Spleen (tissue), 11 donors: ENCODE data around the gene PCSK4. TPM values are rescaled to one million over a fixed set of nuclear protein-coding genes. Genes with fewer than 3 reads are reported as not detected.

Experiments used
- DNase-seq: peaks from one replicate; pipeline ENCODE4 v3.0.0-alpha.2; 2020
- H3K27ac ChIP-seq, 8 donors: fragments of 200-600 bp; sonication (generic) in 7 of 8; 1 replicate in 4 of 8; 2 replicates in 4 of 8; pipeline versions ENCODE4 v1.5.0 to v1.8.0; 2016 to 2021; ENCODE audit warnings: inconsistent platforms in 4 of 8, mild to moderate bottlenecking in 4 of 8, moderate library complexity in 1 of 8
- H3K27me3 ChIP-seq, 7 donors: fragments of 200-600 bp; sonication (generic) in 6 of 7; replicated peaks in 1 of 7; 1 replicate in 4 of 7; 2 replicates in 3 of 7; pipeline versions ENCODE4 v1.5.0 to v1.8.0; 2016 to 2021; ENCODE audit warnings: inconsistent platforms in 3 of 7, mild to moderate bottlenecking in 1 of 7
- H3K36me3 ChIP-seq, 6 donors: fragments of 200-600 bp; sonication (generic) in 5 of 6; 1 replicate in 4 of 6; 2 replicates in 2 of 6; pipeline versions ENCODE4 v1.5.0 to v1.8.0; 2016 to 2021; ENCODE audit warnings: inconsistent platforms in 2 of 6
- H3K4me1 ChIP-seq, 6 donors: fragments of 200-600 bp; sonication (generic) in 5 of 6; 1 replicate in 3 of 6; 2 replicates in 3 of 6; pipeline versions ENCODE4 v1.5.0 to v1.8.0; 2016 to 2021; ENCODE audit warnings: inconsistent platforms in 3 of 6
- H3K4me3 ChIP-seq, 8 donors: fragments of 200-600 bp; sonication (generic) in 7 of 8; 1 replicate in 4 of 8; 2 replicates in 4 of 8; pipeline versions ENCODE4 v1.5.0 to v1.8.0; 2016 to 2021; ENCODE audit warnings: inconsistent platforms in 4 of 8, mild to moderate bottlenecking in 4 of 8, moderate library complexity in 2 of 8
- H3K9me3 ChIP-seq, 8 donors: fragments of 200-600 bp; sonication (generic) in 7 of 8; 1 replicate in 4 of 8; 2 replicates in 4 of 8; pipeline versions ENCODE4 v1.5.0 to v1.8.0; 2016 to 2021; ENCODE audit warnings: inconsistent platforms in 4 of 8
- CTCF ChIP-seq, 11 experiments: fragments of 200-600 bp in 7 of 11; fragments of 450-650 bp in 4 of 11; sonication (generic) in 4 of 11; IDR thresholded peaks in 8 of 11; conservative IDR thresholded peaks in 3 of 11; 1 replicate in 7 of 11; 2 replicates in 4 of 11; pipeline versions ENCODE4 v1.4.0 to v1.8.0; 2016 to 2021; ENCODE audit warnings: antibody characterized with exemption in 11 of 11, inconsistent platforms in 4 of 11, mild to moderate bottlenecking in 1 of 11
- POLR2A ChIP-seq, 3 donors: fragments of 450-650 bp; IDR thresholded peaks; one replicate each; pipeline ENCODE4 v1.5.1; 2017; ENCODE audit warnings: antibody characterized with exemption in 3 of 3, mild to moderate bottlenecking in 1 of 3
- POLR2AphosphoS5 ChIP-seq, 3 donors: sonication (generic); formaldehyde crosslinking; IDR thresholded peaks; one replicate each; pipeline ENCODE4 v1.5.1; 2017; ENCODE audit warnings: antibody characterized with exemption in 3 of 3
- WGBS, 5 donors: extraction: QIAGEN DNeasy Blood & Tissue Kit in 3 of 5; methylation state at CpG; one replicate each; pipeline versions ENCODE4 v1.1.5 to v1.1.7; 2013 to 2018; 5-methylcytosine and 5-hydroxymethylcytosine counted together
- intact Hi-C: fragments of 100-400 bp; cut with DNase I; formaldehyde crosslinking; loops from one replicate; pipeline ENCODE4 v1.15.0; 2023; ENCODE audit warnings: low total_unique reads
- polyA plus RNA-seq, 3 donors: library from polyadenylated mRNA; stranded (reverse); fragments of 200-250 nt; gene quantifications; one replicate each; pipeline ENCODE4 v1.2.1, GENCODE V29; 2013
- total RNA-seq, 7 donors: library from RNA; depleted of rRNA in 3 of 7; stranded (reverse); fragments of >200 nt in 3 of 7; fragmentation: NEBNext Ultra II Directional in 4 of 7; extraction: Animal tissue kit (Norgen Biotek cat#: 25700) in 4 of 7; gene quantifications; one replicate each; pipeline versions ENCODE4 v1.1.0 to v1.2.1, GENCODE V29; 2016 to 2021
- donor health status: healthy with polysubstance abuse.
- donor health status: DM: no; HTN: no; CAD: no; lungs with moderate emphysema.
- donor health status: DM: no; HTN: no; CAD: no.
- donor health status: Bipolar disorder and iron deficiency.
- donor health status: healthy.
- donor health status: DM: no; HTN: no; CAD: no.
- donor health status: DM: yes; HTN: yes; CAD: no.

Gene PCSK4
- total and polyA plus RNA-seq, 10 donors = 1.1 to 4.2 (median 1.9) TPM

DNA sequence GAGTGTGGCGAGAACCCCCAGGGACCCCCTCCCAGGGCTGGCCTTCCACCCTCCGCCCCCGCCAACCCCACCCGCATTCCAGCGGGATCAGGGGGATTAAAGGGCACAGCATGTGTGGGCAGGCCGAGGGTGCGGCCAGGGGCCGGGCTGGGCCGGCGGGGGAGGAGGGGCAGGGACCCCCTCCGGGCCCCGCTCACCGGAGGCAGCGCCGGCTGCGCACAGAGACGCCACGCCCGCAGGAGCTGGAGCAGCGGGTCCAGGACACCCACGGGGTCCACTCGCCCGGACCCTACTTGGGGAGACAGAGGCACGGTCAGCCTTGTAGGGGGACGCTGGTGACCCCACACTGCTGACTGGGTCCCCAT, 20.3 kb upstream of the PCSK4 start:
- Histone ChIP-seq H3K9me3 (peaks cover 0 to 9% (median 0%) of the 10 kb centered on the region in 8 donors), H3K4me1 (peaks cover 9 to 40% (median 26%) of the 10 kb centered on the region in 6 donors), H3K4me3 (no peak overlapping the region), H3K36me3 (no peaks in the 10 kb centered on the region), H3K27me3 (peaks cover 0 to 96% (median 46%) of the 10 kb centered on the region in 7 donors), H3K27ac (no peak overlapping the region)
- 23 to 47% (median 31%) methylated on average over 11 to 25 of the region's 25 CpGs for WGBS, 5 donors
- no peak for DNase-seq
- intact Hi-C loops = no loop called here
- TF ChIP-seq POLR2A (IDR thresholded peaks at IDR 0.05) (no peak), POLR2AphosphoS5 (IDR thresholded peaks at IDR 0.05) (no peak), CTCF (IDR thresholded peaks at IDR 0.05 in 8 of 11, conservative IDR thresholded peaks at IDR 0.05 in 3 of 11) (no peak)

GRCh38 chr19:1509602-1510441, 19.7 kb upstream of the PCSK4 start:
- Histone ChIP-seq H3K4me3 (no peak overlapping the region), H3K36me3 (no peaks in the 10 kb centered on the region), H3K27me3 (peaks cover 0 to 96% (median 40%) of the 10 kb centered on the region in 7 donors), H3K4me1 (peaks cover 9 to 40% (median 26%) of the 10 kb centered on the region in 6 donors), H3K27ac (no peak overlapping the region), H3K9me3 (peaks cover 0 to 9% (median 0%) of the 10 kb centered on the region in 8 donors)
- intact Hi-C loops = no loop called here
- TF ChIP-seq POLR2A (IDR thresholded peaks at IDR 0.05) (no peak), POLR2AphosphoS5 (IDR thresholded peaks at IDR 0.05) (no peak), CTCF (IDR thresholded peaks at IDR 0.05 in 8 of 11, conservative IDR thresholded peaks at IDR 0.05 in 3 of 11) (no peak)
- WGBS, 5 donors = 38 to 53% (median 46%) methylated on average over 11 of the region's 11 CpGs
- no peak for DNase-seq

DNA sequence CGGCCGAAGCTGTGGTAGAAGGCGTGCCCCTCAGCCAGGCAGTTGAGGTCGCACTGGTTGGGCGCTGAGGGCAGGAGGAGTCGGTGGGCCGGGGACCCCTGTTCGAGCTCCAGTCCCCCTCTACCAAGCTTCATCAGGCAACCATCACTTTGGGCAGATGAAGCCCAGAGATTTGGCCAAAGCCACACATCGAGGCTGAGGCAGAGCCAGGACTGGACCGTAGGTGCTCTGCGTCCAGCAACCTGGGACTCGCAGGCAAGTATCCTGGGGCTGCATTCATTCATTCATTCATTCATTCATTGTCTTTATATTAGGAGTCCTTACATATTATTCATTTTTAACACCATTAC, 18.3 kb upstream of the PCSK4 start:
- Histone ChIP-seq H3K4me3 (peak overlapping the region in 6 of 8 donors; percentile 21 to 69 (median 38)), H3K27ac (peak overlapping the region in 4 of 8 donors; percentile 63 to 85 (median 74)), H3K27me3 (peaks cover 0 to 96% (median 38%) of the 10 kb centered on the region in 7 donors)

More for the DNA sequence above, 18.3 kb upstream of the PCSK4 start:
- TF ChIP-seq CTCF (IDR thresholded peaks at IDR 0.05 in 8 of 11, conservative IDR thresholded peaks at IDR 0.05 in 3 of 11) (no peak), POLR2AphosphoS5 (IDR thresholded peaks at IDR 0.05) (no peak), POLR2A (IDR thresholded peaks at IDR 0.05) (no peak)
- H3K4me1 ChIP-seq = peaks cover 7 to 39% (median 23%) of the 10 kb centered on the region in 6 donors
- DNase-seq = no peak
- 22 to 52% (median 41%) methylated on average over 11 to 12 of the region's 12 CpGs for WGBS, 5 donors
- intact Hi-C loops = no loop called here
- no peaks in the 10 kb centered on the region for H3K36me3 ChIP-seq
- peaks cover 0 to 9% (median 0%) of the 10 kb centered on the region in 8 donors for H3K9me3 ChIP-seq
